Esophagus squamous epithelium (tissue), 5 donors: ENCODE results near the gene MOCOS. TPM values are rescaled to one million over a fixed set of nuclear protein-coding genes. Genes with fewer than 3 reads are reported as not detected.

Experiments
- DNase-seq: peaks from one replicate; lab custom pipeline; 2025; lab: John Stamatoyannopoulos, UW
- H3K27ac ChIP-seq, 4 donors: fragments of 200-600 bp; sonication (generic); one replicate each; pipeline ENCODE4 v1.5.1; 2016 to 2019; ENCODE audit warnings: mild to moderate bottlenecking in 1 of 4
- H3K27me3 ChIP-seq, 4 donors: fragments of 200-600 bp; sonication (generic); 1 replicate in 3 of 4; 2 replicates in 1 of 4; pipeline versions ENCODE4 v1.5.1 to v1.6.0; 2017 to 2021; ENCODE audit warnings: antibody characterized with exemption in 1 of 4
- H3K36me3 ChIP-seq, 3 donors: fragments of 200-600 bp; sonication (generic); one replicate each; pipeline ENCODE4 v1.5.1; 2016 to 2019
- H3K4me1 ChIP-seq, 3 donors: fragments of 200-600 bp; sonication (generic); one replicate each; pipeline ENCODE4 v1.5.1; 2017 to 2019
- H3K4me3 ChIP-seq, 4 donors: fragments of 200-600 bp; sonication (generic); 1 replicate in 3 of 4; 2 replicates in 1 of 4; pipeline ENCODE4 v1.5.1; 2016 to 2019; ENCODE audit warnings: mild to moderate bottlenecking in 2 of 4, moderate library complexity in 1 of 4
- H3K9me3 ChIP-seq, 3 donors: fragments of 200-600 bp; sonication (generic); one replicate each; pipeline ENCODE4 v1.5.1; 2016 to 2019
- POLR2A ChIP-seq, 4 donors: fragments of 450-650 bp; IDR thresholded peaks; one replicate each; pipeline ENCODE4 v1.6.1; 2017; ENCODE audit warnings: antibody characterized with exemption in 4 of 4, mild to moderate bottlenecking in 4 of 4, moderate library complexity in 3 of 4
- WGBS, 2 donors: methylation state at CpG; one replicate each; pipeline ENCODE4 v1.1.5; 2018; 5-methylcytosine and 5-hydroxymethylcytosine counted together
- intact Hi-C: fragments of 100-400 bp; cut with DNase I; formaldehyde crosslinking; loops from one replicate; pipeline ENCODE4 v1.15.0; 2022
- total RNA-seq, 4 donors: library from RNA; depleted of rRNA; stranded (reverse); fragments of >200 nt; gene quantifications; one replicate each; pipeline ENCODE4 v1.1.0, GENCODE V29; 2016
- TF ChIP-seq, protein P1 (sequence below), 6 experiments: fragments of 450-650 bp in 4 of 6; fragments of 200-600 bp in 2 of 6; sonication (generic) in 2 of 6; IDR thresholded peaks; one replicate each; pipeline ENCODE4 v1.5.1; 2016 to 2019; ENCODE audit warnings: antibody characterized with exemption in 6 of 6, mild to moderate bottlenecking in 4 of 6, moderate library complexity in 4 of 6
- donor health status: DM: yes; HTN: yes; CAD: no.

Gene MOCOS
- total RNA-seq, 4 donors from 2014 or later, result 4.4 to 11.8 (median 7.0) TPM

DNA sequence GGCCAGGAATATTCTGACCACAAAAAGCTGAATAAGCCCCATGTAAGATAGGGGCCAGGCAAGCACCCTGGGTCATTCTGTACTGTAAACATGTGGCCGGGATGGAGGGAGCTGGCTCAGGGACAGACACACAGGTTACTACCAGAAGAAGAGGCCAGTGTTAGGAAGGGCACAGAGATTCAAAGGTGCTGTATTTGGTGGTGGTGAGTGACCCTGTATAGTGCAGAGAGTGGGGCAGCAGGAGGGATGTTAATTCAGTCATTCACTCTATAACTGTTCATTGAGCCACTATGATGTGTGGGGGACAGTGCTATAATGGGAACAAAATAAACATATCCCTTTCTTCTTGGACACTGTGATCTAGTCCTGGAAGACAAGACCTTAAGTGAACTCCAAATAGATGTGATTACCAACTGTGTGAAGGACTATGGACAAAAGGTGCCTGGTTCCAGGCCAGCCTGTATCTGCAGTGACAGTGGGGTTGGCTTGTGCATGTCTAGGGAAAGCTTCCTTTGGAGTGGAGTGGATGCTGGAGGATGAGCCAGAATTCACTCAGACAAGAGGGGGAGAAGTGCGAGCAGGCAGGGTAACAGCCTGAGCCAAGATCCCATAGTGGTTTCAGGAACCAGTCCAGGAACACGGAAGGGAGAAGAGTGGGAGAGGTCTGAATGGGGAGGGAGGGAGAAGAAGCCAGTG, 8.3 kb downstream of the MOCOS start:
- intact Hi-C loops, result no loop called here
- 44 to 64% methylated on average over 3 of the region's 3 CpGs for WGBS, 2 donors

DNA sequence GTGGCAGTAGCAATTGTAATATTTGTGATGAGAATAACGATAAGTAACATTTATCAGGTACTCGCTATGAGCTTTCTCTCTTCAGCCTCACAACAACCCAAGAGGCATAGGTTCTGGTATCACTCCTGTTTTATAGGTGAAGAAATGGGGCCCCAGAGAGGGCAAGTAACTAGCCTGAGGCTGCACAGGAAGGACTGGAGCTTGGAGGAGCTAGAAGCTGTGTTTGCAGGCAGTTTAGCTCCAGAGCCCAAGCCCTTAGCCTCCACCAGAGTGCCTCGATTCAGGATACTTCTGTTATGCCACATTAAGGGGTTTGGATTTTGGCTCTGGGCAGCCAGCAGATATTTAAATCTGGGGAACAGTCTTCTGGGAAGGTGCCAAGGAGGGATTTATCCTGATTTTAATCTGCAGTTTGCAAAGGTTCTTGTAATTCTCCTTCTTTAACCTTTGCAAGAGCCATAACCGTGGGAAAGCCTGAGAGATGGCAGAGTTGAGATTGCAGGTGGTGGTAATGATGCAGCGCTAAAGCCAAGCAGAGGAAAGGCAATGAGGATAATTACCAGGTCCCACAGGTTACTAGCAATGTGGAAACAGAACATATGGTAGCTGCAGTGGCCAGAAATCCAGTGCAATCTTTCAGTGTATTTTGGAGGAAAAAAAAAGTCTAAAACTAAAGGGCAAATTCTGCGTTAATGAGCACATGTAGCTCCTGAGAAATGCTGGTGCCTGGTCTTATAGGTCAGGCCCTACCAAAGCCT, 9.1 kb downstream of the MOCOS start:
- TF ChIP-seq POLR2A (IDR thresholded peaks at IDR 0.05), result no peak
- TF ChIP-seq, protein P1, sequence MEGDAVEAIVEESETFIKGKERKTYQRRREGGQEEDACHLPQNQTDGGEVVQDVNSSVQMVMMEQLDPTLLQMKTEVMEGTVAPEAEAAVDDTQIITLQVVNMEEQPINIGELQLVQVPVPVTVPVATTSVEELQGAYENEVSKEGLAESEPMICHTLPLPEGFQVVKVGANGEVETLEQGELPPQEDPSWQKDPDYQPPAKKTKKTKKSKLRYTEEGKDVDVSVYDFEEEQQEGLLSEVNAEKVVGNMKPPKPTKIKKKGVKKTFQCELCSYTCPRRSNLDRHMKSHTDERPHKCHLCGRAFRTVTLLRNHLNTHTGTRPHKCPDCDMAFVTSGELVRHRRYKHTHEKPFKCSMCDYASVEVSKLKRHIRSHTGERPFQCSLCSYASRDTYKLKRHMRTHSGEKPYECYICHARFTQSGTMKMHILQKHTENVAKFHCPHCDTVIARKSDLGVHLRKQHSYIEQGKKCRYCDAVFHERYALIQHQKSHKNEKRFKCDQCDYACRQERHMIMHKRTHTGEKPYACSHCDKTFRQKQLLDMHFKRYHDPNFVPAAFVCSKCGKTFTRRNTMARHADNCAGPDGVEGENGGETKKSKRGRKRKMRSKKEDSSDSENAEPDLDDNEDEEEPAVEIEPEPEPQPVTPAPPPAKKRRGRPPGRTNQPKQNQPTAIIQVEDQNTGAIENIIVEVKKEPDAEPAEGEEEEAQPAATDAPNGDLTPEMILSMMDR (IDR thresholded peaks at IDR 0.05), result no peak
- no peaks in the 10 kb centered on the region for H3K9me3 ChIP-seq
- no peaks in the 10 kb centered on the region for H3K27me3 ChIP-seq
- no peaks in the 10 kb centered on the region for H3K36me3 ChIP-seq
- WGBS, 2 donors, result 76 to 77% methylated on average over 6 of the region's 6 CpGs
- H3K4me3 ChIP-seq, result no peak overlapping the region
- intact Hi-C loops, result no loop called here
- no peak for DNase-seq
- H3K27ac ChIP-seq, result no peak overlapping the region
- no peaks in the 10 kb centered on the region for H3K4me1 ChIP-seq

More for the DNA sequence above, 8.3 kb downstream of the MOCOS start:
- H3K36me3 ChIP-seq, result no peaks in the 10 kb centered on the region
- no peaks in the 10 kb centered on the region for H3K4me1 ChIP-seq
- no peaks in the 10 kb centered on the region for H3K9me3 ChIP-seq
- no peaks in the 10 kb centered on the region for H3K27me3 ChIP-seq
- TF ChIP-seq, protein P1 (IDR thresholded peaks at IDR 0.05), result no peak
- no peak for TF ChIP-seq POLR2A (IDR thresholded peaks at IDR 0.05)
- DNase-seq, result no peak
- no peak overlapping the region for H3K4me3 ChIP-seq
- no peak overlapping the region for H3K27ac ChIP-seq

GRCh38 chr18:36197511-36198166, 10.3 kb downstream of the MOCOS start:
- no peaks in the 10 kb centered on the region for H3K27me3 ChIP-seq
- intact Hi-C loops, result no loop called here
- no peaks in the 10 kb centered on the region for H3K36me3 ChIP-seq
- H3K27ac ChIP-seq, result no peak overlapping the region
- H3K9me3 ChIP-seq, result no peaks in the 10 kb centered on the region
- DNase-seq, result no peak
- TF ChIP-seq POLR2A (IDR thresholded peaks at IDR 0.05), result no peak
- TF ChIP-seq, protein P1 (IDR thresholded peaks at IDR 0.05), result no peak
- no peaks in the 10 kb centered on the region for H3K4me1 ChIP-seq
- H3K4me3 ChIP-seq, result no peak overlapping the region

- H3K9me3 ChIP-seq, result no peaks in the 10 kb centered on the region
- no peaks in the 10 kb centered on the region for H3K4me1 ChIP-seq
- H3K27me3 ChIP-seq, result no peaks in the 10 kb centered on the region
- H3K4me3 ChIP-seq, result no peak overlapping the region
- no peak for DNase-seq
- no peak overlapping the region for H3K27ac ChIP-seq
- intact Hi-C loops, result no loop called here
- no peaks in the 10 kb centered on the region for H3K36me3 ChIP-seq
- 91% methylated on average over 9 to 14 of the region's 22 CpGs for WGBS, 2 donors
- TF ChIP-seq, protein P1 (IDR thresholded peaks at IDR 0.05), result no peak
- no peak for TF ChIP-seq POLR2A (IDR thresholded peaks at IDR 0.05)
Measured at GRCh38 chr18:36199691-36200295, 12.5 kb downstream of the MOCOS start.
